Activated CD4-positive, alpha-beta T cell treated with anti-CD3 and anti-CD28 coated beads, Interleukin-10, Interleukin-2, amounts not matched to agents 100 ng/mL and 50 ng/mL, durations not matched to agents 16 hours and 8 hours (primary cell): Measurements from ENCODE around the gene HOXA10.

Experiments
- DNase-seq: peaks from one replicate; pipeline ENCODE4 v3.0.0-alpha.2; 2020

HOXA10 gene

DNA sequence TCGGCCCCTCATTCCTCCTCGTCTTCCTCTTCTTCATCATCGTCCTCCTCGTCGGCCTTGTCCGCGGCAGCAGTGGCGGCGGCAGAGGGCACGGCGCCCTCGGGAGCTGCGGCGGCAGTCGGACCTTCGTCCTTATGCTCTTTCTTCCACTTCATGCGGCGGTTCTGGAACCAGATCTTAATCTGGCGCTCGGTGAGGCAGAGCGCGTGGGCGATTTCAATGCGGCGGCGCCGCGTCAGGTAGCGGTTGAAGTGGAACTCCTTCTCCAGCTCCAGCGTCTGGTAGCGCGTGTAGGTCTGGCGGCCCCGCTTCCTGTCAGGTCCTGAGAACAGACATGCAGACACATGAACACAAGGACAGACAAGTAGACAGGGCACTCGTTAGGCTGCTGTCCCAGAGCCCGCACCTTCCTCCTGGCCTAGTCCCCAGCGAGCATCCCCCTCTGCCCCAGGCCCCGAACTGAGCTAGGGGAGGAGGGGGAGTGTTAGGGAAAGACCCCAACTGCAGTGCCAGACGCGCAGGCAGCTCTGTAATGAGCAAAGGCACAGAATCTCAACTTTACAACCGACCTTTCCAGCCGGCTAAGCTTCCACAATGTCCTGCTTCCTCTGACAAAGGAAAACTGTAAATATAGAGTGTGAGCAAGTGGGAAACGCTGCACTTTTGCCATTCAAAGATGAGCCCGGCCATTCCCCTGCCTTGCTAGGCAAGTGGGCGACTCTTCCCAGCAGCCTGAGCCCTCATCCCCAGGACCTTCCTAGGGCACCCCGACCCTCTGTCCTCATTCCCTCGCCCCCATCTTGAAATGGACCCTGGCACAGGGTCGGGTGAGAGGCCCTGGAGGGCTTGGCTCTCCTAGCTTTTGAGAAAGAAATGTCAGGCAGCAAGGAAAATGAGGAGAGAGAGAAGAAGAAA lies 19.0 kb downstream of the HOXA10 start:
- DNase-seq: no peak

- no peak for DNase-seq
Measured at GRCh38 chr7:27154369-27154768, 19.8 kb downstream of the HOXA10 start.

DNA sequence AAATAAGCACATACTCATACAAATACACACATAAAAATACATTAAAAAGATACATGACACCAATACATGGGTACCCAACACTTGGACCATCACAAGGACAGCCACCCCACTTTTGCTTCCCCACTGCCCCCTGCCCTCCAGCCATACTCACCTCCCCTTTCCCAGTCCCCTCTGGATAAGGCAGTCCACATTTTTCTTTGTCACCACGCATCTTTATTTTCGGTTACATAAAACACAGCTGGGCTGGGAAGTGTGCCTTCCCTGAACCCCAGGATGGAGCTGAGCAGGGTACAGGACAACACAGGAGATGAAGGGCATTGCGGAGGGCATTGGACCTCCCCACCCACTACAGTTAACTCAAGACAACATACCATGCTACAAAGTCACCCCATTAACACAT lies 20.6 kb downstream of the HOXA10 start:
- no peak for DNase-seq

- DNase-seq: no peak
Measured at GRCh38 chr7:27152816-27153442, 21.2 kb downstream of the HOXA10 start.

DNA sequence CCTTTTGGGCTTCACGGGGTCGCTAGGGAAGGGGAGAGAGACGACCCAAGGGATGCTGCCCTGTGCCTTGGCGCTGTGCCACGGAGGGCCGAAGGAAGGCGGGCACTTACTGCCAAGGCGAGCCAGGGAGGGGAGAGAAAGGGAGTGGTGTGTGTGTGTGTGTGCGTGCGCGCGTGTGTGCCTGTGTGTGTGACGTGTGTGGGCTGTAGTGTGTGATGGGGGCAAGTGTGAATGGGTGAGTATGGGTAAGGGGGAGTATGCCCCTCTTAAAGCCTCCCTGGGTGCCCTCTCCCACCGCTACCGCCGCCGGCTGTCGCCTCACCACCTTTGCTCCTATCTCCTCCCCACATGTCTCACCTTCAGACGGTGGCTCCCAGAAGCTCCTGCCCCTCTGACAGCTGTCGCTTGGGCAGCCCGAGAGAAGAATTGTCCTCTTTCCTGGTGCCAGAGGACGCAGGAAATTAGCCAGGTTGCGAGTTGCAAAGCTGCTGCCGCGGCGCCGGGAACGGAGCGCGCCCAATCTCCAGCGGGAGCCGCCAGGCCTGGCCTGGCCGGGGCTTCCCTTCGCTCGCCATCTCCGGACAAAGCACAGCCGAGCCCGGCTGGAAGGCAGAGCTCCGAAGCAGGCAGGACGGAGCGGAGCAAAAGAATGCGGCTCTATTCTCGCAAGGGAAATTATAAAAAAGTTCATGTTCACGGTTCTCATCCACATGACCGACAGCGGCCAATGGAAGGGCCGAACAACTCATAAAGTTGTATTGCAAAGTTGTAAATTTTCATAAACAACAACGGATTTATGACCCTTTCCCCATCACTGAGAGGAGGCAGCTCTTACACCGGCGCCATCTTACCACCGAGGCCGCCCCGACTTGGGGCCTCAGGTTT lies 21.9 kb downstream of the HOXA10 start, which contains the start of gene HOXA3:
Gene HOXA3, minus strand, starts transcription at position 653 of the 885 bp plus-strand sequence. CDS start 41,943 bp downstream, outside the sequence.
- no peak for DNase-seq

DNA sequence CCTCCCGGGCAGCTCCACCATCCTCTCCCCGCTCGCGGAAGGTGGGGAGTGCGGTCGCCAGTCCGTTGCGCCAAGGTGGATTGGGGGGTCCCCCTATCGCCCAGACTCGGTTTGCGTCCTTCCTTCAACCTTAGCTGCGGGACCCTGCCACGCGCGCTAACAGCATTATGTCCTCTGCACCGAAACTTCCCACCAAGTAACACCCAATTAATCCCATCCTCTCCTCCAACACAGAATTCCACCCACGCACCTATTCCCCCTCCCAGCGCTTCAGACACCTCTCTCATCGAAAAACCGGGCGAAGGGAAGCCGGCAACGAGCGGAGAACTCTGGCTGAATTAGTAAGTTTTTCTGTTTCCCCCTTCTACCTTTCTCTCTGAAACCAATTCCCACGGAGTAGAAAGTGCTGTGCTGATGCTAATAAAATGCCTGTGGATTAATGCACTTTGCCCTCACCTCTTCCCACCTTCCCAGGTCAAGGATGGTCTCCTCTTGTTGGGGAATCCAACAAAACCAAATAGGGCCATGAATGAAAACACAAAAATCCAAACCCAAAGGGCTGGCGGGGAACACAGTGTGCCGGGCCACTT lies 22.7 kb downstream of the HOXA10 start:
- DNase-seq: no peak

DNA sequence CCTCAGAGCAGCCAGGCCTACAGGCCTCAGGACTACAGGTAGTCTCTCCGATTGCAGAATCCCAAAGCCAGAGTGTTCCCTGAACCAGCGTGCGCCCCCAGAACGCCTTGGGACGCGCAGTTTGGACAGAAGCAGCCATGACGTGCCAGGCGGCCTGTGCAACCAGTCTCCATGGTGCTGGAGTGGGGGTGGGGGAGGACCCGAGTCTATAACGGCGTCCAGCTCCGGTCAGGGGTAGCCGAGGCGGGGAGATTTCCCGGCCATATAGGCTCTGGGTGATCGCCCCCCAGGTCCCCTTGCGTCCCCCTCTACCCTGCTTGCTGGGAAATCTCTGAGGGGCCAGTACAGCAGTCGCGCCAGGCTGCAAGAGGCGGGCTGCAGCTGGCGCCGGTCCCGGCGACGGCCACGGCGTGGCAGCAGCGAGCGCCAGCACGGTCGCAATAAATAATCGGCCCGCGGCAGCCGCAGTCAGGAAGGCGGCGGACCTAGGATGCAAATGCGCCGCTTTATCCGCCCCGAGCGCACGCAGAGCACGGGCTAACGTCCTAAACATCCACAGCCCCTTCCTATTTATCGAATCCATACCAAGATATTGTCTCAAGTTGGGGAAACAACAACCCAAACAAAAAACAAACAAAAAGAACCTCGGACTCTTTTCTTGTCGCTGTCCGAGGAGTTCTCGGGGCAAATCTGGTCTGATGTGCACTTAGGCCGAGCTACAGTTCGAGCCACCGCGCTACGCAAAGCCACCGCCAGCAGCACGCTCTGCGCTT lies 23.4 kb downstream of the HOXA10 start:
- peak; percentile 71 for DNase-seq

DNA sequence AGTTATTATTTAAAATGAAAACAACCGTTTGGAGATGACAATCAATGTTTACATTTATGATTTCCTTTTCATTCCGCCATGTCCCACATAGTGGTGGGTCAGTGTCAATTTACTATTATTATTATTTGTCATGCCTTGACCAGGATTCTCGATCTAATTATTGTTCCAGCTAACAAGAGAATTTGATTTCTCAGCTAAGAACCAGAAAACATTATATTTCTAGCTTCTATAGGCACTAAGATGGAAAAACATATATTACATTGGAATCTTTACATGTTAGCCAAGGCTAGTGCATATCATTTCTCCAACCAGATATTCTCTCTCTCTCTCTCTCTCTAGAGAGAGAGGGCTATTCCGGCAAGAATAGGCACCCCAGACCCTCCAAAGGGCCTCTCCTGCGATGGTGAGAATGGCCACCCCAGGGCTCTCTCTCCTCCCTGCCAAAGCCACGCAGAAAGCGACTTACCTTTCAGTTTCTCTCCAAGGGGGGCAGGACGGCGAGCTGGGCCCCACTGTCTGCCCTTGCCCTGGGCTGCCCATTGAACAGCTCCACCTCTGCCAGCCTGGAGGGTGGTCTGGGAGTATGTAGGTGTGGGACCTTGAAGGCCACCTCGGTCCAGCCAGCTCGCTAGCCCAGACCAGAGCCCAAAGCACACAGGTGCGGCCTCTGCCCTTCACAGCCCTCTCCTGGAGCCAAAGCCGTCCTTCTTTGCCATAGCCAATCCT lies 24.1 kb downstream of the HOXA10 start:
- DNase-seq: no peak

DNA sequence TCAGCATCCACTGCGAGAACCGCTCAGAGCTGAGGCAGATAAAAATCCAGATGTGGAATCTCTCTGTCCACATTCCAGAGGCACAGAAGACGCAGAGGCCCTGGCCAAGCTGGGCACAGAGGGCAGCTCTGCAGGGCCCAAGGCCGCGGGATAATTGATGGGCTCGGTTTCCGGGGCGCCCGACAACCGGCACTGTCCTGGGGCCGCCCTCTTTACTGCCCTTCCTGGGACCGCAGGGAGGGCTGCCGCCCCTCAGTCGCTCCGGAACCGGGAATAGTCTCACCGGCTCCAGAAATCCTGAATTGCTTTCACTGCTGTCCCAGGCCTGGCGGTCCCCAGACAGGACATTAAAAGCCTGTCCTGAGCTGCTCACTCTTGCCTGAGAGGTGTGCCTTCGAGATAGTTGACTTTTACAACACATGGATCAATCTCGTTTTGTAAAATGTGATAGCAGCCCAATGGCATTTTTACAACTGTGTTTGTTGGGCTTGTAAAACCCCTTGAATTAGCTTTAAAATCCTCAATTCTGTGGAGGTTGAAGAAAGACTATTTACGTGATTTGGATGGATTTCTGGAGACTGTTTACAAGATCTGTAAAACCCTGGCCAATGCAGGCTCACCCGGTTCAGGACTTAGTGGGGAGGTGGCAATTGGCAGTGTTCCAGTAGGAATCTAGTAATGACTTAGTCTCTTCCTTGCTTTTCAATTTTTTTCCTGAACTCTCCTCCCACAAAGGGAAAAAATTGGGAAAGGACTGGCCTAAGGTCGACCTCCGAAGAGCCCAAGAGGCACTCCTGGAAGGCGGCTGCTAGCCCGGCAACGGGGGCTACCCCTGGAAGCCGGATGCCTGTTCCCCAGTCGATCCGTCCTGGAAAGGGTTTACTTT lies 25.1 kb downstream of the HOXA10 start:
- no peak for DNase-seq

- DNase-seq: no peak
Measured at GRCh38 chr7:27148031-27148755, 25.9 kb downstream of the HOXA10 start.

DNA sequence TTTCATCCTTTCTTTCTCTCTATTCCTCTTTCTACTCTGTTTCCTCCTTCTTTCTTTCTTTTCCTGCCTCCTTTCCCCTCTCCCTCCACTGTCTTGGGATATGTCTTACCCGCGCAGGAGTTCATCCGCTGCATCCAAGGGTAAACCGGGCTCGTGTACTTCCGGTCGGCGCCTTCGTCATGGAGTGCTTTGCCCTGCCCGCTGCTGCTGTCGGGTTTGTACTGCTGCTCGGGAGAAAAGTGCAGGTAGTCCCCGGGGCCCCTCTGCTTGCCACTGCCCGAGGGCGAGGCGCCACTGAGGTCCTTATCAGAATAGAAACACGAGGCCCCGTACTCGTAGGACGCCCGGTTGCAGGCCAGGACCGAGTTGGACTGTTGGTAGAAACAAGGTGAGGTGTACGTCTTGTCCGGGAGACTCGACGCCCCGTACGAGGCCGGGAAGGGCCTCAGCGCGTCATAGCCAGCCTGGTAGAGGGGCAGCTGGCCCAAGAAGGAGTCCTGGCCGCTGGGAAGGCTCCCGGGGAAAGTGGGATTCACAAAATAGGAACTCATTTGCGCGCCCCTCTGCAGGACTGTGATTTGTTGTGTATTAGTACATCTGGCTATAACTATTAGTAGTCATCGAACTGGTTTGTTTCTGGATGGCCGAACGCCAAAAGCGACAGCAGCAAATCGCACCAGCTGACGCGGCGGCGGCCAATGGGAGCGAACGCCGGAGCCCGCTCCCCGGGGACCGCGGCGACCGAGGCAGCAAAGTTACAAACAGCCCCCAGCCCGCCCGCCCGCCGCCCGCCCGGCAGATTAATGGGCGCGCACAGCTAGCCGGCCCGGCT lies 26.7 kb downstream of the HOXA10 start, which contains the start of gene HOXA6:
Gene HOXA6, minus strand, starts transcription at position 576 of the 832 bp plus-strand sequence. Its CDS starts 25 bp downstream, at position 551.
- DNase-seq: no peak

- DNase-seq: no peak
Measured at GRCh38 chr7:27146491-27147198, 27.5 kb downstream of the HOXA10 start.

GRCh38 chr7:27145914-27146412 lies 28.2 kb downstream of the HOXA10 start:
- DNase-seq: no peak

DNA sequence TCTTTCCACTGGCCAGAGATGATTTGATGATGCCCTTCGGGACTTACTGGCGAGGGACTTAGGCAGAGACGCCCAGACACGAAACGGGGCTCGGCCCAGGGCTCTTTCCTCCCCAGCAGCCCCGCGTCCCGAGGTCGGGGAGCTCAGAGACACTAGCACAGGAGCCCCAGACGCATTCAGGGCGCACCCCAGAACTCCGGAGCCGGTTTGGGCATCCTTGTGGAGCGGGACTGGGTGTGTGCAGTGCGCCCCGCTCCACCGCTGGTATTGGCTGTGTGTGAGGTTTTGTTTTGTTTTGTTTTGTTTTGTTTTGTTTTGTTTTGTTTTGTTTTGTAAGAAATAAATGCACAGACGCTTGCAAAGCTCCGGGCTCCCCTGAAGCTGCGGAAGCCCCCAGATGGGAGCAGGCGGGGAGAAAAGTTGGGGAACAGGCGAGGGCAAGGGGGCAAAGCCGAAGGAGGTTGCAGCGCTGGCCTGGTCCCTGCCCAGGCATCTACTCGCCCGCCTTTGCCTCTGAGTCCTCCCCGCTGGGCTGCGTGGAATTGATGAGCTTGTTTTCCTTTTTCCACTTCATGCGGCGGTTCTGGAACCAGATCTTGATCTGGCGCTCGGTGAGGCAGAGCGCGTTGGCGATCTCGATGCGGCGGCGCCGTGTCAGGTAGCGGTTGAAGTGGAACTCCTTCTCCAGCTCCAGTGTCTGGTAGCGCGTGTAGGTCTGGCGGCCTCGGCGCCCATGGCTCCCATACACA lies 28.8 kb downstream of the HOXA10 start:
- no peak for DNase-seq

GRCh38 chr7:27144781-27145164 lies 29.3 kb downstream of the HOXA10 start:
- no peak for DNase-seq

- no peak for DNase-seq
Measured at GRCh38 chr7:27143950-27144780, 30.0 kb downstream of the HOXA10 start.
